CD14-positive monocyte (primary cell): ENCODE results near the gene IRAK3. TPM values are rescaled to one million over a fixed set of nuclear protein-coding genes. Genes with fewer than 3 reads are reported as not detected.

Source experiments
- DNase-seq, 3 donors: peaks; one replicate each; pipeline ENCODE4 v3.0.0-alpha.2; 2011 to 2022
- H2AFZ ChIP-seq: 2 replicates; pipeline ENCODE4 v1.6.0; 2012; ENCODE audit warnings: mild to moderate bottlenecking, low read depth, low read length, inconsistent platforms; ENCODE audit not compliant: insufficient read depth, poor library complexity, severe bottlenecking
- H3K27ac ChIP-seq, 2 donors: 1 replicate in 1 of 2; 2 replicates in 1 of 2; pipeline ENCODE4 v1.5.1; 2012 to 2013; ENCODE audit warnings: low read length in 2 of 2, control low read depth in 1 of 2, inconsistent platforms in 1 of 2, low read depth in 1 of 2, mild to moderate bottlenecking in 1 of 2
- H3K27me3 ChIP-seq, 2 donors: one replicate each; pipeline versions ENCODE4 v1.6.0 to v1.6.1; 2011 to 2013; ENCODE audit warnings: low read length in 2 of 2; ENCODE audit not compliant: control insufficient read depth in 2 of 2, insufficient read depth in 2 of 2
- H3K36me3 ChIP-seq, 2 donors: replicated peaks in 1 of 2; 1 replicate in 1 of 2; 2 replicates in 1 of 2; pipeline versions ENCODE4 v1.5.1 to v1.6.1; 2012 to 2013; ENCODE audit warnings: low read length in 2 of 2, control low read depth in 1 of 2, inconsistent platforms in 1 of 2, mild to moderate bottlenecking in 1 of 2; ENCODE audit not compliant: insufficient read depth in 2 of 2, control insufficient read depth in 1 of 2
- H3K4me1 ChIP-seq, 2 donors: 1 replicate in 1 of 2; 2 replicates in 1 of 2; pipeline versions ENCODE4 v1.5.1 to v1.6.1; 2012 to 2013; ENCODE audit warnings: low read length in 2 of 2, control low read depth in 1 of 2, inconsistent platforms in 1 of 2, mild to moderate bottlenecking in 1 of 2, moderate library complexity in 1 of 2; ENCODE audit not compliant: insufficient read depth in 2 of 2, control insufficient read depth in 1 of 2
- H3K4me2 ChIP-seq: replicated peaks from 2 replicates; pipeline ENCODE3; 2012; ENCODE audit warnings: low read length, moderate library complexity, mild to moderate bottlenecking; ENCODE audit not compliant: poor library complexity, severe bottlenecking; ENCODE audit errors: extremely low read depth
- H3K4me3 ChIP-seq, 3 experiments: fragments of 200-600 bp in 1 of 3; sonication (generic) in 1 of 3; replicated peaks in 1 of 3; 1 replicate in 2 of 3; 2 replicates in 1 of 3; pipeline ENCODE4 v1.5.1; 2011 to 2013; ENCODE audit warnings: low read length in 3 of 3, mild to moderate bottlenecking in 3 of 3, control low read depth in 2 of 3, low read depth in 2 of 3, inconsistent platforms in 1 of 3, moderate library complexity in 1 of 3
- H3K79me2 ChIP-seq: 2 replicates; pipeline ENCODE4 v1.6.0; 2012; ENCODE audit warnings: mild to moderate bottlenecking, control low read depth, inconsistent platforms, low read length, moderate library complexity; ENCODE audit not compliant: insufficient read depth
- H3K9ac ChIP-seq: 2 replicates; pipeline ENCODE4 v1.6.0; 2017; ENCODE audit warnings: low read length, mild to moderate bottlenecking; ENCODE audit not compliant: insufficient read depth, poor library complexity, severe bottlenecking
- H3K9me3 ChIP-seq, 2 donors: replicated peaks in 1 of 2; 1 replicate in 1 of 2; 2 replicates in 1 of 2; pipeline versions ENCODE4 v1.5.1 to v1.6.1; 2012 to 2013; ENCODE audit warnings: low read length in 2 of 2, control low read depth in 1 of 2; ENCODE audit not compliant: control insufficient read depth in 1 of 2, insufficient read depth in 1 of 2
- H4K20me1 ChIP-seq: 2 replicates; pipeline ENCODE4 v1.6.0; 2012; ENCODE audit warnings: mild to moderate bottlenecking, low read length, control low read depth, moderate library complexity; ENCODE audit not compliant: insufficient read depth
- H3K27ac Mint-ChIP-seq, 7 donors: one replicate each; pipeline ENCODE4 v1.8.0; 2020; ENCODE audit warnings: mild to moderate bottlenecking in 7 of 7, mixed read lengths in 7 of 7, moderate library complexity in 6 of 7, inconsistent platforms in 2 of 7
- H3K27me3 Mint-ChIP-seq, 3 donors: one replicate each; pipeline ENCODE4 v1.8.0; 2021 to 2022; ENCODE audit warnings: low read depth in 3 of 3, mild to moderate bottlenecking in 3 of 3, mixed read lengths in 3 of 3, moderate library complexity in 3 of 3, inconsistent platforms in 1 of 3
- H3K36me3 Mint-ChIP-seq, 2 donors: one replicate each; pipeline ENCODE4 v1.8.0; 2020; ENCODE audit warnings: mixed read lengths in 2 of 2, inconsistent platforms in 1 of 2, mild to moderate bottlenecking in 1 of 2
- H3K4me1 Mint-ChIP-seq: one replicate; pipeline ENCODE4 v1.8.0; 2020; ENCODE audit warnings: mild to moderate bottlenecking, mixed read lengths
- H3K4me3 Mint-ChIP-seq, 2 donors: one replicate each; pipeline ENCODE4 v1.8.0; 2020; ENCODE audit warnings: mild to moderate bottlenecking in 2 of 2, mixed read lengths in 2 of 2, moderate library complexity in 1 of 2
- H3K9me3 Mint-ChIP-seq, 7 donors: one replicate each; pipeline ENCODE4 v1.8.0; 2020 to 2022; ENCODE audit warnings: mixed read lengths in 7 of 7, mild to moderate bottlenecking in 6 of 7, moderate library complexity in 6 of 7, inconsistent platforms in 2 of 7
- WGBS: methylation state at CpG from one replicate; pipeline ENCODE4 v1.1.5; 2013; ENCODE audit warnings: missing lambda C conversion rate; ENCODE audit not compliant: insufficient coverage; 5-methylcytosine and 5-hydroxymethylcytosine counted together
- intact Hi-C, 2 donors: fragments of 100-400 bp; cut with micrococcal nuclease; formaldehyde crosslinking; loops; one replicate each; pipeline versions ENCODE4 v1.15.0 to v1.15.1; 2023
- polyA plus RNA-seq, 3 donors: library from polyadenylated mRNA; depleted of rRNA in 1 of 3; unstranded in 2 of 3; stranded (reverse) in 1 of 3; fragments of 300-500 nt in 2 of 3; fragments of >200 nt in 1 of 3; fragmentation: Illumina TruSeq in 2 of 3; gene quantifications; 1 replicate in 2 of 3; 2 replicates in 1 of 3; pipeline ENCODE4 v1.2.3, GENCODE V29; 2012 to 2021
- TF ChIP-seq, protein P1 (sequence below): fragments of 200-600 bp; IDR thresholded peaks from one replicate; pipeline ENCODE4 v1.8.0; 2022; ENCODE audit warnings: antibody characterized with exemption, mild to moderate bottlenecking

The IRAK3 gene
- polyA plus RNA-seq, 3 donors, result 56.9 to 59.7 (median 58.0) TPM

DNA sequence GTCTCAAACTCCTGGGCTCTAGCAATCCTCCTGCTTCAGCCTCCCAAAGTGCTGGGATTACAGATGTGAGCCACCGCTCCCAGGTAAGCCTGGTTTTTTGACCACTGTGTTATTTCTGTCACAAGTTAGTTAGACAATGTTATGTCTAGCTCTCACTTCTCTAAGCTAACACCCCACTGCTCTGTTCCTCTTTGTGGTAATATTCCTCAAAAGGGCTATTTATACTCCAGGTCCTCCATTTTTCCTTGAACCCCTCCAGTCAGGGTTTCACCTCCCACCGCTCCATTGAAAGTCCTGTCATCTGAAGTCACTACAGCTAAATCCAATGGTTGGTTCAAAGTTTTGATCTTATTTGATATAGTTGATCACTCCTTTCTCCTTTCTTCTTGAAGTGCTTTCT is 5.1 kb downstream of the IRAK3 start:
- H3K36me3 ChIP-seq, result peaks cover 18 to 30% of the 10 kb centered on the region in 2 donors
- TF ChIP-seq, protein P1, sequence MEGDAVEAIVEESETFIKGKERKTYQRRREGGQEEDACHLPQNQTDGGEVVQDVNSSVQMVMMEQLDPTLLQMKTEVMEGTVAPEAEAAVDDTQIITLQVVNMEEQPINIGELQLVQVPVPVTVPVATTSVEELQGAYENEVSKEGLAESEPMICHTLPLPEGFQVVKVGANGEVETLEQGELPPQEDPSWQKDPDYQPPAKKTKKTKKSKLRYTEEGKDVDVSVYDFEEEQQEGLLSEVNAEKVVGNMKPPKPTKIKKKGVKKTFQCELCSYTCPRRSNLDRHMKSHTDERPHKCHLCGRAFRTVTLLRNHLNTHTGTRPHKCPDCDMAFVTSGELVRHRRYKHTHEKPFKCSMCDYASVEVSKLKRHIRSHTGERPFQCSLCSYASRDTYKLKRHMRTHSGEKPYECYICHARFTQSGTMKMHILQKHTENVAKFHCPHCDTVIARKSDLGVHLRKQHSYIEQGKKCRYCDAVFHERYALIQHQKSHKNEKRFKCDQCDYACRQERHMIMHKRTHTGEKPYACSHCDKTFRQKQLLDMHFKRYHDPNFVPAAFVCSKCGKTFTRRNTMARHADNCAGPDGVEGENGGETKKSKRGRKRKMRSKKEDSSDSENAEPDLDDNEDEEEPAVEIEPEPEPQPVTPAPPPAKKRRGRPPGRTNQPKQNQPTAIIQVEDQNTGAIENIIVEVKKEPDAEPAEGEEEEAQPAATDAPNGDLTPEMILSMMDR, result no peak
- H3K4me2 ChIP-seq, result peak overlapping the region; percentile 66
- H3K79me2 ChIP-seq, result peaks cover 99% of the 10 kb centered on the region
- peaks cover 77% of the 10 kb centered on the region for H3K4me1 Mint-ChIP-seq
- peaks cover 0 to 5% (median 0%) of the 10 kb centered on the region in 7 donors for H3K9me3 Mint-ChIP-seq
- peak overlapping the region in 2 of 3 experiments; percentile 9 to 66 for H3K4me3 ChIP-seq
- H3K27me3 ChIP-seq, result no peaks in the 10 kb centered on the region
- intact Hi-C loops, result loop anchor here (5.0 to 10.0 kb wide), 2 partner anchors 43 to 49 kb away; no protein-coding TSS in a partner anchor
- H3K9ac ChIP-seq, result peak overlapping the region; percentile 16
- peaks cover 79 to 86% of the 10 kb centered on the region in 2 donors for H3K4me1 ChIP-seq
- peak in 1 of 3 donors; percentile 31 for DNase-seq
- H4K20me1 ChIP-seq, result peaks cover 76% of the 10 kb centered on the region
- peak overlapping the region; percentile 74 to 94 (median 90) for H3K27ac Mint-ChIP-seq
- peaks cover 38 to 47% of the 10 kb centered on the region in 2 donors for H3K36me3 Mint-ChIP-seq
- H2AFZ ChIP-seq, result no peak overlapping the region
- WGBS, result no CpG with 5 or more reads among the region's 2 CpGs
- peak overlapping the region; percentile 78 to 83 for H3K27ac ChIP-seq
- H3K27me3 Mint-ChIP-seq, result no peaks in the 10 kb centered on the region
- H3K4me3 Mint-ChIP-seq, result peak overlapping the region; percentile 51 to 76
- no peaks in the 10 kb centered on the region for H3K9me3 ChIP-seq

DNA sequence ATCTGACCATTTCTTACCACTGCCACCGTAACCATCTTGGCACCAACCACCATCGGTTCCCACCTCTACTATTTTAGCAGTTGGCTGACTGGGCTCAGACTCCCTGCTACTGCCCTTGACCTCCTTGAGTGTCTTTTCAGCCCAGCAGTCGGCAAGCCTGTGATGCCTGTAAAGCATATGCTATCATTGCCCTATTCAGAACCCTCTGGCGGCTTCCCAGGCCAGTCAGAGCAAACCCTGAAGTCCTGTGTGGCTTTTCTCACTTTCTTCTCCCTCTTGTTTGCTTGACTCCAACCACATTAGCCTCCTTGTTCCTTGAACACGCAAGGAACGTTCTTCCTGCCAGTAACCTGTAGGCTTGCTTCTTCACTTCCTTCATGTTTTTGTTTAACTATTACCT is 6.2 kb downstream of the IRAK3 start:
- H3K4me1 ChIP-seq, result peaks cover 79 to 92% of the 10 kb centered on the region in 2 donors
- WGBS, result 97% methylated on average over 4 of the region's 6 CpGs
- peaks cover 87% of the 10 kb centered on the region for H4K20me1 ChIP-seq
- peak overlapping the region; percentile 61 to 83 for H3K27ac ChIP-seq
- H3K36me3 ChIP-seq, result peaks cover 18 to 40% of the 10 kb centered on the region in 2 donors
- intact Hi-C loops, result loop anchor here in 1 of 2 donors (10.0 kb wide), 1 partner anchor 50 kb away; no protein-coding TSS in a partner anchor
- no peak overlapping the region for H2AFZ ChIP-seq
- H3K4me1 Mint-ChIP-seq, result peaks cover 84% of the 10 kb centered on the region
- H3K36me3 Mint-ChIP-seq, result peaks cover 46 to 54% of the 10 kb centered on the region in 2 donors
- no peaks in the 10 kb centered on the region for H3K9me3 ChIP-seq
- no peak for DNase-seq
- H3K4me3 ChIP-seq, result peak overlapping the region in 1 of 3 experiments; percentile 22
- H3K79me2 ChIP-seq, result peaks cover 100% of the 10 kb centered on the region
- peak overlapping the region; percentile 66 for H3K4me2 ChIP-seq
- no peaks in the 10 kb centered on the region for H3K27me3 Mint-ChIP-seq
- TF ChIP-seq, protein P1, result no peak
- peak overlapping the region in 1 of 2 donors; percentile 65 for H3K4me3 Mint-ChIP-seq
- peak overlapping the region; percentile 74 to 94 (median 90) for H3K27ac Mint-ChIP-seq
- peaks cover 0 to 8% (median 0%) of the 10 kb centered on the region in 7 donors for H3K9me3 Mint-ChIP-seq
- no peaks in the 10 kb centered on the region for H3K27me3 ChIP-seq
- no peak overlapping the region for H3K9ac ChIP-seq
